Cortex of kidney (tissue), 1 donor: Measurements from ENCODE around the gene FILIP1L.
"Not testable (repeated sequence)": the region's sequence is repeated elsewhere in the genome, so short reads cannot be mapped to it uniquely, and the experiment has no call there.

Experiments
- DNase-seq: peaks from one replicate; lab custom pipeline; 2025; lab: John Stamatoyannopoulos, UW

Gene FILIP1L

GRCh38 chr3:100098784-100099070 lies 15.6 kb downstream of the FILIP1L start:
- DNase-seq, result no peak

GRCh38 chr3:100097919-100098783 lies 16.1 kb downstream of the FILIP1L start:
- no peak for DNase-seq

- DNase-seq, result no peak
Measured at GRCh38 chr3:100096866-100097265, 17.4 kb downstream of the FILIP1L start.

- DNase-seq, result not testable (repeated sequence)
Measured at GRCh38 chr3:100096286-100096685, 18.0 kb downstream of the FILIP1L start.

- no peak for DNase-seq
Measured at GRCh38 chr3:100093831-100094230, 20.5 kb downstream of the FILIP1L start.

GRCh38 chr3:100090669-100091005 lies 23.7 kb downstream of the FILIP1L start:
- DNase-seq, result no peak

GRCh38 chr3:100089812-100090668 lies 24.3 kb downstream of the FILIP1L start:
- no peak for DNase-seq

- DNase-seq, result no peak
Measured at GRCh38 chr3:100088735-100089368, 25.4 kb downstream of the FILIP1L start.

- DNase-seq, result no peak
Measured at GRCh38 chr3:100087198-100087597, 27.1 kb downstream of the FILIP1L start.

- DNase-seq, result no peak
Measured at GRCh38 chr3:100086401-100086800, 27.9 kb downstream of the FILIP1L start.

GRCh38 chr3:100084100-100084806 lies 30.0 kb downstream of the FILIP1L start:
- DNase-seq, result no peak

GRCh38 chr3:100083209-100083608 lies 31.1 kb downstream of the FILIP1L start:
- no peak for DNase-seq

GRCh38 chr3:100082714-100083113 lies 31.6 kb downstream of the FILIP1L start:
- no peak for DNase-seq

- DNase-seq, result no peak
Measured at GRCh38 chr3:100081986-100082692, 32.2 kb downstream of the FILIP1L start.

- no peak for DNase-seq
Measured at GRCh38 chr3:100081311-100081710, 33.0 kb downstream of the FILIP1L start.

- no peak for DNase-seq
Measured at GRCh38 chr3:100080573-100080972, 33.7 kb downstream of the FILIP1L start.

GRCh38 chr3:100079328-100079727 lies 35.0 kb downstream of the FILIP1L start:
- DNase-seq, result no peak

GRCh38 chr3:100076731-100077529 lies 37.4 kb downstream of the FILIP1L start:
- DNase-seq, result no peak

- DNase-seq, result no peak
Measured at GRCh38 chr3:100075851-100076730, 38.2 kb downstream of the FILIP1L start.

- DNase-seq, result no peak
Measured at GRCh38 chr3:100075196-100075595, 39.1 kb downstream of the FILIP1L start.
